ENCODE measurements around the gene CBX7.

DNA sequence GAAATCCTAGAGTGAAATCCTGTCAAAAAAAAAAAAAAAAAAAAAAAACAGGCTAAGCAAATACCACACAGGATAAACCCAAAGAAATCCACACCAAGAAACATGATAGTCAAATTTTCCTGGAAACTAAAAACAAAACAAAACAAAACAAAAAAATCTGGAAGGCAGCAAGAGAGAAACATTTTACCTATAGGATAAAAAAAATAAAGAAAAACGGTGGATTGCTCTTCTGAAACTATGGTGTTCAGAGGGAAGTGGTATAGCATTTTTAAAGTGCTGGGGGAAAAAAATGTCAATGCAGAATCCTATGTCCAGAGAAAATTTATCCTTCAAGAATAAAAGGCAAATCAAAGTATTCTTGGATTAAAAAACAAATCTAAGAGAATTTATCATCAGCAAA, 41.6 kb upstream of the CBX7 start:
- TF ChIP-seq EZH2 (IDR thresholded peaks at IDR 0.05) (no peak), POLR2AphosphoS5 (IDR thresholded peaks at IDR 0.05; ENCODE audit: borderline replicate concordance, low read depth, low read length) (no peak)
